Kidney capillary endothelial cell (primary cell): ENCODE results near the gene MUC4.
"Not testable (repeated sequence)": the region's sequence is repeated elsewhere in the genome, so short reads cannot be mapped to it uniquely, and the experiment has no call there.

Source experiments
- DNase-seq: peaks from one replicate; pipeline ENCODE4 v3.0.0-alpha.2; 2018; ENCODE audit warnings: low spot score

Gene MUC4

GRCh38 chr3:195810455-195810845 is 1.3 kb downstream of the MUC4 start:
- no peak for DNase-seq

- DNase-seq, result no peak
These were observed 1.8 kb downstream of the MUC4 start for GRCh38 chr3:195809796-195810454.

- DNase-seq, result no peak
These were observed 2.4 kb downstream of the MUC4 start for GRCh38 chr3:195809291-195809785.

GRCh38 chr3:195808741-195809290 is 2.9 kb downstream of the MUC4 start:
- DNase-seq, result no peak

GRCh38 chr3:195807681-195808121 is 4.0 kb downstream of the MUC4 start:
- DNase-seq, result no peak

GRCh38 chr3:195806916-195807231 is 4.9 kb downstream of the MUC4 start:
- no peak for DNase-seq

GRCh38 chr3:195806211-195806915 is 5.4 kb downstream of the MUC4 start:
- DNase-seq, result peak; percentile 73

GRCh38 chr3:195805588-195805987 is 6.1 kb downstream of the MUC4 start:
- not testable (repeated sequence) for DNase-seq

- DNase-seq, result no peak
These were observed 6.5 kb downstream of the MUC4 start for GRCh38 chr3:195805181-195805580.

- no peak for DNase-seq
These were observed 8.3 kb downstream of the MUC4 start for GRCh38 chr3:195803289-195803908.

- no peak for DNase-seq
These were observed 8.9 kb downstream of the MUC4 start for GRCh38 chr3:195802795-195803194.

GRCh38 chr3:195802261-195802701 is 9.4 kb downstream of the MUC4 start:
- no peak for DNase-seq

GRCh38 chr3:195801251-195802183 is 10.2 kb downstream of the MUC4 start:
- no peak for DNase-seq

GRCh38 chr3:195800240-195800639 is 11.5 kb downstream of the MUC4 start:
- DNase-seq, result peak; percentile 32

- no peak for DNase-seq
These were observed 14.9 kb downstream of the MUC4 start for GRCh38 chr3:195796795-195797194.

- no peak for DNase-seq
These were observed 17.0 kb downstream of the MUC4 start for GRCh38 chr3:195794708-195795107.

- not testable (repeated sequence) for DNase-seq
These were observed 19.1 kb downstream of the MUC4 start for GRCh38 chr3:195792621-195793020.

- no peak for DNase-seq
These were observed 20.8 kb downstream of the MUC4 start for GRCh38 chr3:195790901-195791300.

GRCh38 chr3:195788711-195789581 is 22.8 kb downstream of the MUC4 start:
- no peak for DNase-seq

GRCh38 chr3:195785781-195786405 is 25.8 kb downstream of the MUC4 start:
- DNase-seq, result not testable (repeated sequence)
